NCI-H1417 (cell line): ENCODE results near the gene ADORA2A.

ENCODE experiments used
- DNase-seq, 3 experiments: peaks; one replicate each; lab custom pipeline; 2025; lab: John Stamatoyannopoulos, UW

Gene ADORA2A

GRCh38 chr22:24403346-24403745 is 24.1 kb upstream of the ADORA2A start:
- DNase-seq = no peak

GRCh38 chr22:24404561-24405275 is 22.7 kb upstream of the ADORA2A start:
- DNase-seq = no peak

- DNase-seq = no peak
Observed at GRCh38 chr22:24405631-24406321, 21.6 kb upstream of the ADORA2A start.

GRCh38 chr22:24406322-24407277 is 20.8 kb upstream of the ADORA2A start:
- no peak for DNase-seq

- DNase-seq = no peak
Observed at GRCh38 chr22:24407278-24407665, 20.1 kb upstream of the ADORA2A start.

- no peak for DNase-seq
Observed at GRCh38 chr22:24407884-24408283, 19.5 kb upstream of the ADORA2A start.

GRCh38 chr22:24408630-24409029 is 18.8 kb upstream of the ADORA2A start:
- peak in 1 of 3 experiments; percentile 36 for DNase-seq

GRCh38 chr22:24409707-24410106 is 17.7 kb upstream of the ADORA2A start:
- no peak for DNase-seq

GRCh38 chr22:24410110-24410856 is 17.1 kb upstream of the ADORA2A start:
- DNase-seq = no peak

- no peak for DNase-seq
Observed at GRCh38 chr22:24411256-24412004, 16.0 kb upstream of the ADORA2A start.

GRCh38 chr22:24412274-24412673 is 15.1 kb upstream of the ADORA2A start:
- no peak for DNase-seq

GRCh38 chr22:24413271-24413670 is 14.1 kb upstream of the ADORA2A start:
- no peak for DNase-seq

GRCh38 chr22:24413736-24414385 is 13.5 kb upstream of the ADORA2A start:
- no peak for DNase-seq

GRCh38 chr22:24414523-24414922 is 12.9 kb upstream of the ADORA2A start:
- DNase-seq = no peak

GRCh38 chr22:24414984-24415945 is 12.1 kb upstream of the ADORA2A start:
- DNase-seq = no peak

GRCh38 chr22:24416095-24416494 is 11.3 kb upstream of the ADORA2A start:
- DNase-seq = no peak

GRCh38 chr22:24416611-24417010 is 10.8 kb upstream of the ADORA2A start:
- no peak for DNase-seq

- DNase-seq = no peak
Observed at GRCh38 chr22:24417200-24417599, 10.2 kb upstream of the ADORA2A start.

GRCh38 chr22:24417901-24418641 is 9.3 kb upstream of the ADORA2A start:
- no peak for DNase-seq
